LHCN-M2 (cell line): Measurements from ENCODE around the gene VPS50. TPM values are rescaled to one million over a fixed set of nuclear protein-coding genes. Genes with fewer than 3 reads are reported as not detected.

Experiments
- DNase-seq: peaks from one replicate; pipeline ENCODE4 v3.0.0-alpha.2; 2012; ENCODE audit warnings: low read depth
- polyA plus RNA-seq: library from polyadenylated mRNA; unstranded; fragments of >200 nt; gene quantifications from one replicate; pipeline ENCODE4 v1.2.1, GENCODE V29; 2012; ENCODE audit warnings: missing spikeins
- total RNA-seq: library from RNA; depleted of rRNA; stranded (reverse); fragments of >200 nt; gene quantifications from 2 replicates; pipeline ENCODE4 v1.2.3, GENCODE V29; 2014; rRNA removed

The VPS50 gene, protein sequence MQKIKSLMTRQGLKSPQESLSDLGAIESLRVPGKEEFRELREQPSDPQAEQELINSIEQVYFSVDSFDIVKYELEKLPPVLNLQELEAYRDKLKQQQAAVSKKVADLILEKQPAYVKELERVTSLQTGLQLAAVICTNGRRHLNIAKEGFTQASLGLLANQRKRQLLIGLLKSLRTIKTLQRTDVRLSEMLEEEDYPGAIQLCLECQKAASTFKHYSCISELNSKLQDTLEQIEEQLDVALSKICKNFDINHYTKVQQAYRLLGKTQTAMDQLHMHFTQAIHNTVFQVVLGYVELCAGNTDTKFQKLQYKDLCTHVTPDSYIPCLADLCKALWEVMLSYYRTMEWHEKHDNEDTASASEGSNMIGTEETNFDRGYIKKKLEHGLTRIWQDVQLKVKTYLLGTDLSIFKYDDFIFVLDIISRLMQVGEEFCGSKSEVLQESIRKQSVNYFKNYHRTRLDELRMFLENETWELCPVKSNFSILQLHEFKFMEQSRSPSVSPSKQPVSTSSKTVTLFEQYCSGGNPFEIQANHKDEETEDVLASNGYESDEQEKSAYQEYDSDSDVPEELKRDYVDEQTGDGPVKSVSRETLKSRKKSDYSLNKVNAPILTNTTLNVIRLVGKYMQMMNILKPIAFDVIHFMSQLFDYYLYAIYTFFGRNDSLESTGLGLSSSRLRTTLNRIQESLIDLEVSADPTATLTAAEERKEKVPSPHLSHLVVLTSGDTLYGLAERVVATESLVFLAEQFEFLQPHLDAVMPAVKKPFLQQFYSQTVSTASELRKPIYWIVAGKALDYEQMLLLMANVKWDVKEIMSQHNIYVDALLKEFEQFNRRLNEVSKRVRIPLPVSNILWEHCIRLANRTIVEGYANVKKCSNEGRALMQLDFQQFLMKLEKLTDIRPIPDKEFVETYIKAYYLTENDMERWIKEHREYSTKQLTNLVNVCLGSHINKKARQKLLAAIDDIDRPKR
- 32.5 and 42.2 TPM in 2 replicates for total RNA-seq
- polyA plus RNA-seq: 6.0 TPM

DNA sequence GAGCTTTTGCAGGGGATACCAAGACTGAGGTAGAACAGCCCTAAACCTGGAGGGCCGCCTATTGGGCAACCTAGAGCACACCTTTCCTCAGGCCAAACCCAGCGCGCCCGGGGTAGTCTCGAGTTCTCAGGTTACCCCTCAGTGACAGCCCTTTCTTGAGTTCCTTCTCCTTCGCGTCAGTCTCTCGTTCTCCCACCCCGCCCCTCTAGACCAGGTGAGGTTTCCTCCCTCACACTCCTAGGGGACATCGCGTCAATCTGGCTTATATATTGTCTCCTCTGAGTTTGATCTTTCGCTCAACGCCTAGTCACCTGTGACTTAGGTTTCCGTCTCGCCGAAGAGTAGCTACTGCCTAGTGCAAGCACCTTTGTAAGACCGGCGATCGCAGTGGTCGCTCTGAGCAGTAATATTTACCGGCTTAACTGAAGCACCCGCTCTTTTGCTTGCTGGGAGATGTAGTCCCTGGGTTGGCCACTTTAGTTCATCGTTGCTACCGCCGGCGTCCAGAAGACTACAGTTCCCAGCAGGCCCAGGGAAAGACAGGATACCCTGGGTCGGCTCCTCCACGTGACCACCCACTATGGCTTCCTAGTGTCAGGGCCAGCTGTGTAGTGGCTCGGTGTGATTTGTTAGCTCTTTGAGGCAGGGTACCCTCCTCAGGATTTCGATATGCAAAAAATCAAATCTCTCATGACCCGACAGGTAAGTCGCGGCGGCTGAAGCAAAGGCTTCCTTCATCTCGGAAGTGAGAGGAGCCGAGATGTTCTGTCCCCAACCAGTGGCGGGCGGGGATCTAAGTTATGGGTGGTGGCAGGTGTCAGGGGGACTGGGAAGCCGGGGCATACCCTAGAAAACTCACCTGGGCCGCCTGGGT lies at the start of gene VPS50:
VPS50 (plus strand) TSS at position 568 of the 874 bp plus-strand sequence; CDS start at position 670, 102 bp downstream.
- DNase-seq: peak; percentile 98

- peak; percentile 8 for DNase-seq
Observed at GRCh38 chr7:93185303-93186027, 46.7 kb upstream of the VPS50 start.

DNA sequence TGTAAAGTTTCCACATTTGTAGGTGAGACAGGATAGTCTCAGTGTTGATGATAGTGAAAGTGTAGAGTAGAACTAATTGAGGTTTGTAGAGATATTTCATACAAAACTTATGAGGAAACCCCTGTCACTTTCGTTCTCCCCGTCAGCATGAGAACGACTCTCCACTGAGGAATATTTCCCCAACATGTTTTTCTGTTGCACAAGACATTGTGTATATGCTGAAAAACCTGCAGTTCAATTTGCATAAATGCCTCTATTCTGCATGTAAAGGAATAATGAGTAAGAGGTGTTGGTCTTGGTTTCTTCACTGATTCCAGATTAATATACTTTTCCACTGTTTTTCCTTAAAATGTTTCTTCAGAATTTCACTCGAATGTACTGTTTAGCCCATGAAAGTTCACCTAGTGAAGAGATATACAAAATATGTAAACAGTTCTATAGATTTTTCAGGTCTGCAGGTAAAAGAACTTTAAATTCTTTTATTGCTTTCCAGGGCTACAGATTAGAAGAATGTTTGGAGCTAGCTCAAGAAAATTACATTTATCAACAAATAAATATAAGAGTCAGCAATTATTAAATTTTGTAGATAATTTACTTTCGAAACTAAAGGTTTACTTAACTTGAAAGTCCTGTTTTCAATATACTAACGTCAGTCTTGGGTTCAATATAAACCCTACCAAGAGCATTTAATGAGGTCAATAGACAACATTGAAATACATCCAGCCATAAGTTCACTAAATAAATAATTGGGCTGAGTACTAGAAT lies 43.1 kb upstream of the VPS50 start:
- DNase-seq: no peak

DNA sequence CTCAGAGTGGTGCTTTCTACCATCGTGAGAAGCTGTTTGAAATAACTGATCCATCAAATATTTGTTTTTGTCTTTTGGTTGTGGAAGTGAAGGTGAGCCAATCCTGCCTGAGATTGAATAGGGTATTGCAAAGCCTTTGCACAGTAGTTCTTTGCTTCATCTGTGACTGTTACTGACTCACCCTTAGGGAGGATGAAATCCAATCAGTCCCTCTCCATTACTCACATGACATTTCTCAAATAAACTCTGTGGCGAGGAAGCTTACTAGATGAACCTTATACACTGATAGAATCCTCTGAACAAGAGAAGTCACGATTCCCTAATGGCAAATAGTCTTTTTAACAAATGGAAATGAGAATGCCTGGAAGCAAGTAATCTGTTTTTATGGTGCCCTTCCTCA lies 37.8 kb upstream of the VPS50 start:
- DNase-seq: peak; percentile 73

- no peak for DNase-seq
Observed at GRCh38 chr7:93196336-93196735, 35.8 kb upstream of the VPS50 start.

- peak; percentile 13 for DNase-seq
Observed at GRCh38 chr7:93198472-93198871, 33.7 kb upstream of the VPS50 start.

GRCh38 chr7:93202594-93203250 lies 29.4 kb upstream of the VPS50 start:
- no peak for DNase-seq

GRCh38 chr7:93203496-93203895 lies 28.7 kb upstream of the VPS50 start:
- no peak for DNase-seq

DNA sequence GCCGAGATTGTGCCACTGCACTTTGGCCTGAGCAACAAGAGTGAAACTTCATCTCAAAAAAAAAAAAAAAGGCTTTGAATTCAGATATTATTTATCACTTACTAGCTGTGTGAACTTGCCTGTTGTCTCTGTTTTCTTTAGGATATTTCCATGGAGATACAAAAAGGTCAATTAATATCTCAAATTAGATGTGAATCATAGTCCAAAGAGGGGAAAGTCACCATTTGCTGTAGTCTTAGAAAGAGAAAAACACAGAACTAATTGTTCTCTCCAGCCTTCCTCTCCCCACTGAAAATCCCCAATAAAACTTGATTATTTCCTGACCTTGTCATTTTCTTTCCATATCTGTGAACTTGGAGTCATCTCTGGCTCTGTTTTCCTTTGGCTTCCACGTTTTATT lies 27.1 kb upstream of the VPS50 start:
- no peak for DNase-seq

- DNase-seq: no peak
Observed at GRCh38 chr7:93211228-93211818, 20.8 kb upstream of the VPS50 start.

DNA sequence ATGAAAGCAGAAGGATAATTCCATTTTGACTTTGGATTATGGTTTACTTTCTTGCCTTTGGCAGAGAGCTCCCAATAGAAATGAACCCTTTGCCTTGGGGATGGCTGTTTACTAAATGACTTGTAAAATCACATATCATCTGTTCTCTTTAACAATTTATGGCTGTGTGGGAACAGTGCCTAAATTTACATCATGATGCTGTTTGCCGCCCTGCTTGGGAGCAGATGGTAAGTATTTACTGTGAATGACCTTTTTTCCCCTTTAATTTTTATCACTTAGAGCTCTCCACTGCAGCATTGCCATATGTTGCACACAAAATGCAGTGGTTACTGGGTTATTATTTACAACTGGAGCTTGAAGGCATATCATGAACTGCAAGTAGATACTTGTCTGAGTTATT lies 19.3 kb upstream of the VPS50 start:
- no peak for DNase-seq

DNA sequence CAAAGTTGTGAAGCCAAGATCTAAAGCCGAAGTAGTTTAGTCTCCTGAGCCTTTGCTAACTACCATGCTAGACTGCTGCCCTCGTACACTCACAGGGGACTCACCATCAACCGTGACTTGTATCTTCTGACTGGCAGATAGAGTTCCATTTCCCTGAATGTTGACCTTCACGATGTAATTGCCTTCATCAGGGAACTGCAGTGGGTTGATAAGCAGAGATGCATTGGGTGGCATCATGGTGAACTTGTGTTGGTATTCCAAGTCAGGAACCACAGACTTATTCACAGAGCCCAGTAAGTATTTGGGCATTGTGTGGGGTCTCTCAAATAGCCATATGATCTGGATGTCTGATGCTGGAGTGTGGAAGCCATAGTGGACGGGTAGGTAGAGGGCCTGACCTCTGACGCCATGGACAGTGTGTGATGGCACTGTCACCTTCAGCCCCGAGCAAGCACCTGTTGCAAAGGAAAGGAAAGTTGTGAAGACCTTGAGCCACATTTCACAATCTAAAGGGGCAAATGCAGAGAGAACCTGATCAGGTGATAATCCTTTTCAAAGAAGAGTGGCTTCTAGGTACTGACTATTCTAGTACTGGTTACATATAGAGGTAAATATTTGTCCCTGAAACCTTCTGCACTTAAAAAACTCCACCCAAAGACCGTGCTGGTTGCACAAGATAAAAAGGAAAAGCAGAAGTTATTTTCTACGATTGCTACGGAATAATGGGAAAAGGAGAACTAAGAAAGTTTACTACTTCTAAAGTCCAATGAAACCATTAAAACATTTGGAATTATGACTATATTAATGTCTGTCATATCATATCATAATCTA lies 13.0 kb upstream of the VPS50 start:
- no peak for DNase-seq

DNA sequence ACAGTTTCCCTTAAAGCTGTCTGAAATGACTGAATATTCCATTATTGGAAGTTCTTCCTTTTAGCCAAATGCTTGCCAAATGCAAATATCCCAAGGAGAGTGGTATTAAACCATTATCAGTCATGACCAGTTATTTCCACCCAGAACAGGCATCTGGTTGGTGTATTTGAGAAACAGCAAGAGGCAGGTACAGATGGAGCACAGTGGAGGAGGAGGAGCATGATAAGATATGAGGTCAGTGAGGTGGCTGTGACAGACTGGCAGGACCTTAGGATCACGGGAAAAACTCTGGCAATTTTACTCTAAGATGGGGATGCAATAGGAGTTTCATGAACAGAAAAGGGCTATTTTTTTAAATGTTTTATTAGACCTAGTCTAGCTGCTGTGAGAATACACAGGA lies 12.3 kb upstream of the VPS50 start:
- DNase-seq: no peak

GRCh38 chr7:93226310-93226709 lies 5.9 kb upstream of the VPS50 start, which contains the start of gene HEPACAM2:
HEPACAM2 (minus strand) TSS chr7:93226469.
- DNase-seq: no peak

DNA sequence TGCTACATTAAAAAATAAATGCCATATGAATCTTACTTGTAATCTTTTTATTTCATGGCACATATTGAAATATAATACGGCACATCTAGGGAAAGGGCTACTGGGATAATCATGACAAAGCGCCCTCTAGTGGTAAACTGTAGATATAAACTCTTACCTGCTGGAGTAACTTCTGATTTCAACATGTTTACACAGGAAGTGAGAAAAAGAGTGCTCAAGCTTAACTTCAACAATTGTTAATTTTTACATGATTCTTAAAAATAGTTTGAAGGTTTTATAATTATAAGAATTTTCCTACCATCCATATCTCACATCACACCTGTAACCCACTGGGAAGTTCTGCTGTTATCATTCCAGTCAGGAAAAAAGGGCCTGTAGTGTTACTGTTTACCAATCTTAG lies 3.9 kb upstream of the VPS50 start:
- peak; percentile 66 for DNase-seq

DNA sequence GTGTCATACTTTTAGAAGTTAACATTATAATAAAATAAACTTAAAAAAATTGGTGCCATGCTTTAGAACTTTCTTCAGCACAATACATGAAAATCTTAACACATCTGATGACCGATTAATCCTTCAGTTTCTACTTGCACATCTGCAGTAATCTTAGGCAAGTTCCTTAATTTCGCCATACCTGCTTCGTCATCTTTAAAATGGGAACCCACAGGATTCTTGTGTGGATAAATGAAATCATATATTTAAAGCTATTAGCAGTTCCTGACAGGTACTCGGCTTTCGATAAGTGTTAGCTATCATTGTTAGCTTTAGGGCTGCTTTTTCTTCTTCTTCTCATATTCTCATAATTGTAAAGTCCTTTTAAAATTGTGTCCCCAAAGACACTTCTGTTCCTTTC lies 907 bp upstream of the VPS50 start:
- DNase-seq: no peak

DNA sequence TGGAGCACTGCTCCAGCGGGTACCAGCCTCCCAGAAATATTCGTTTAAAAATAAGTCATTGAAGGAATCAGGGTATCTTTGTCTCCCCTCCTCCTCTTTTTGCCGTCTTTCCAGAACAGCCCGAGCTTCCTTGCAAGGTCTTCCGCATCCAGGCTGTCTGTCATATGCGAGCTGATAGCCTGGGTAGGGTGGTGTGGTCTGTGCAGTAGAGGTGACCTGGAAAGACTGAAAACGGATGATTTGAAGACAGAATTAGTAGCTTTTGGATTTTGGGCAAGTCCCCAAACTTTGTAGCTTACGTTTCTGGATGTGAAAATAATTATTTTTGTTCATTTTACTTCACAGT lies 480 bp downstream of the VPS50 start:
- DNase-seq: no peak

GRCh38 chr7:93235541-93235940 lies 3.4 kb downstream of the VPS50 start:
- DNase-seq: no peak
